HT1080 (cell line): ENCODE results near the gene SLC25A21. TPM values are rescaled to one million over a fixed set of nuclear protein-coding genes. Genes with fewer than 3 reads are reported as not detected.

Source experiments
- DNase-seq: peaks from one replicate; pipeline ENCODE4 v3.0.0-alpha.2; 2015; ENCODE audit warnings: low read depth
- total RNA-seq: library from RNA; depleted of rRNA; stranded (reverse); fragments of >200 nt; shearing (Covaris generic); gene quantifications from 2 replicates; pipeline ENCODE4 v1.2.3, GENCODE V29; 2014

The SLC25A21 gene
- total RNA-seq, 1 experiment from 2014 or later, result 0.37 TPM

GRCh38 chr14:37048666-37049071 is 123.7 kb downstream of the SLC25A21 start:
- DNase-seq, result peak; percentile 83

- DNase-seq, result no peak
Measured at GRCh38 chr14:37047996-37048395, 124.4 kb downstream of the SLC25A21 start.

- no peak for DNase-seq
Measured at GRCh38 chr14:37047226-37047625, 125.2 kb downstream of the SLC25A21 start.

GRCh38 chr14:37046815-37047214 is 125.6 kb downstream of the SLC25A21 start:
- DNase-seq, result no peak

GRCh38 chr14:37045340-37046061 is 126.9 kb downstream of the SLC25A21 start:
- DNase-seq, result no peak

- DNase-seq, result no peak
Measured at GRCh38 chr14:37037636-37038387, 134.6 kb downstream of the SLC25A21 start.

- peak; percentile 49 for DNase-seq
Measured at GRCh38 chr14:37036669-37037341, 135.6 kb downstream of the SLC25A21 start.

- no peak for DNase-seq
Measured at GRCh38 chr14:37035401-37035800, 137.0 kb downstream of the SLC25A21 start.

- no peak for DNase-seq
Measured at GRCh38 chr14:37034410-37035285, 137.8 kb downstream of the SLC25A21 start.

GRCh38 chr14:37032863-37033262 is 139.5 kb downstream of the SLC25A21 start:
- DNase-seq, result no peak

GRCh38 chr14:37027188-37027824 is 145.1 kb downstream of the SLC25A21 start:
- no peak for DNase-seq

GRCh38 chr14:37023875-37024565 is 148.4 kb downstream of the SLC25A21 start:
- no peak for DNase-seq

GRCh38 chr14:37021390-37021789 is 151.0 kb downstream of the SLC25A21 start:
- DNase-seq, result no peak

GRCh38 chr14:37019488-37019887 is 152.9 kb downstream of the SLC25A21 start:
- DNase-seq, result no peak

GRCh38 chr14:37018571-37019240 is 153.7 kb downstream of the SLC25A21 start:
- DNase-seq, result no peak

GRCh38 chr14:37013078-37013477 is 159.3 kb downstream of the SLC25A21 start:
- no peak for DNase-seq

GRCh38 chr14:36998686-36999085 is 173.7 kb downstream of the SLC25A21 start:
- no peak for DNase-seq

GRCh38 chr14:36997843-36998242 is 174.6 kb downstream of the SLC25A21 start:
- DNase-seq, result no peak

GRCh38 chr14:36996857-36997590 is 175.4 kb downstream of the SLC25A21 start:
- no peak for DNase-seq
